DND-41 (cell line): ENCODE results near the gene OST4.

Experiments
- ATAC-seq: fragments of 200-7000 bp; cut with Tn5 transposase; 3 replicates; pipeline ENCODE4 v1.9.1; 2021; ENCODE audit warnings: low read depth; ENCODE audit not compliant: insufficient read depth
- DNase-seq: peaks from one replicate; pipeline ENCODE4 v3.0.0-alpha.2; 2020
- H2AFZ ChIP-seq: 2 replicates; pipeline ENCODE4 v1.6.0; 2012; ENCODE audit warnings: low read depth, low read length
- H3K27ac ChIP-seq: 2 replicates; pipeline ENCODE4 v1.5.1; 2012; ENCODE audit warnings: low read length, inconsistent platforms
- H3K27me3 ChIP-seq: fragments of 200-600 bp; sonication (generic); 2 replicates; pipeline ENCODE4 v1.6.0; 2012; ENCODE audit warnings: low read length, mild to moderate bottlenecking, inconsistent platforms; ENCODE audit not compliant: insufficient read depth, poor library complexity
- H3K36me3 ChIP-seq: 2 replicates; pipeline ENCODE4 v1.5.1; 2012; ENCODE audit warnings: low read length, inconsistent platforms; ENCODE audit not compliant: insufficient read depth
- H3K4me1 ChIP-seq: 2 replicates; pipeline ENCODE4 v1.5.1; 2012; ENCODE audit warnings: mild to moderate bottlenecking, low read length; ENCODE audit not compliant: insufficient read depth
- H3K4me2 ChIP-seq: 2 replicates; pipeline ENCODE4 v1.6.0; 2012; ENCODE audit warnings: mild to moderate bottlenecking, moderate library complexity, low read length, inconsistent platforms; ENCODE audit not compliant: insufficient read depth
- H3K4me3 ChIP-seq, 2 experiments: fragments of 200-600 bp in 1 of 2; shearing (Covaris generic) in 1 of 2; 2 replicates each; pipeline ENCODE4 v1.5.1; 2012 to 2016; ENCODE audit warnings: inconsistent platforms in 2 of 2, low read length in 2 of 2, mild to moderate bottlenecking in 2 of 2, low read depth in 1 of 2, moderate library complexity in 1 of 2
- H3K79me2 ChIP-seq: 2 replicates; pipeline ENCODE4 v1.6.0; 2012; ENCODE audit warnings: low read length, inconsistent platforms; ENCODE audit not compliant: insufficient read depth
- H3K9ac ChIP-seq: 2 replicates; pipeline ENCODE4 v1.6.0; 2012; ENCODE audit warnings: low read depth, mild to moderate bottlenecking, inconsistent platforms, low read length, moderate library complexity
- H3K9me3 ChIP-seq: 2 replicates; pipeline ENCODE4 v1.5.1; 2012; ENCODE audit warnings: low read length, moderate library complexity, mild to moderate bottlenecking, inconsistent platforms; ENCODE audit not compliant: insufficient read depth, severe bottlenecking
- H4K20me1 ChIP-seq: 2 replicates; pipeline ENCODE4 v1.6.0; 2012; ENCODE audit warnings: low read length; ENCODE audit not compliant: insufficient read depth
- CTCF ChIP-seq: IDR thresholded peaks from 2 replicates; pipeline ENCODE4 v1.5.1; 2012; ENCODE audit warnings: borderline replicate concordance, low read length, moderate library complexity, mild to moderate bottlenecking; ENCODE audit not compliant: poor library complexity, severe bottlenecking; ENCODE audit errors: extremely low read depth
- EZH2 ChIP-seq: IDR thresholded peaks from 3 replicates; pipeline ENCODE4 v1.6.1; 2012; ENCODE audit warnings: borderline replicate concordance, low read depth, mild to moderate bottlenecking, moderate library complexity, low read length, inconsistent platforms; ENCODE audit not compliant: severe bottlenecking

Gene OST4

GRCh38 chr2:27099334-27099955, 28.0 kb upstream of the OST4 start:
- DNase-seq: no peak
- TF ChIP-seq CTCF (no peak), EZH2 (no peak)
- 0 out of 2 replicates have a peak, but pooled peaks cover 3% of the 10 kb centered on the region for H4K20me1 ChIP-seq
- H3K27ac ChIP-seq: no peak overlapping the region
- H3K9me3 ChIP-seq: no peaks in the 10 kb centered on the region
- no peak overlapping the region for H3K9ac ChIP-seq
- ATAC-seq: no peak
- H3K4me2 ChIP-seq: no peak overlapping the region
- H3K79me2 ChIP-seq: no peaks in the 10 kb centered on the region
- H3K36me3 ChIP-seq: 0 out of 2 replicates have a peak, but pooled peaks cover 4% of the 10 kb centered on the region
- H2AFZ ChIP-seq: no peak overlapping the region
- no peak overlapping the region for H3K4me3 ChIP-seq
- H3K4me1 ChIP-seq: no peaks in the 10 kb centered on the region
- H3K27me3 ChIP-seq: no peaks in the 10 kb centered on the region

GRCh38 chr2:27097341-27097740, 25.9 kb upstream of the OST4 start:
- Histone ChIP-seq H3K79me2 (no peaks in the 10 kb centered on the region), H3K4me3 (no peak overlapping the region), H3K36me3 (0 out of 2 replicates have a peak, but pooled peaks cover 4% of the 10 kb centered on the region), H3K4me1 (no peaks in the 10 kb centered on the region), H2AFZ (no peak overlapping the region), H3K9ac (no peak overlapping the region), H4K20me1 (0 out of 2 replicates have a peak, but pooled peaks cover 3% of the 10 kb centered on the region), H3K27ac (no peak overlapping the region), H3K27me3 (no peaks in the 10 kb centered on the region), H3K4me2 (no peak overlapping the region), H3K9me3 (no peaks in the 10 kb centered on the region)
- ATAC-seq (no peak), DNase-seq (no peak)
- TF ChIP-seq EZH2: no peak
- no peak for TF ChIP-seq CTCF

GRCh38 chr2:27096748-27097297, 25.4 kb upstream of the OST4 start:
- Histone ChIP-seq H3K9me3 (no peaks in the 10 kb centered on the region), H3K4me1 (no peaks in the 10 kb centered on the region), H3K79me2 (no peaks in the 10 kb centered on the region), H3K4me2 (no peak overlapping the region), H3K4me3 (no peak overlapping the region), H3K27me3 (no peaks in the 10 kb centered on the region), H3K27ac (no peak overlapping the region), H3K9ac (no peak overlapping the region), H3K36me3 (0 out of 2 replicates have a peak, but pooled peaks cover 4% of the 10 kb centered on the region), H4K20me1 (0 out of 2 replicates have a peak, but pooled peaks cover 3% of the 10 kb centered on the region), H2AFZ (no peak overlapping the region)
- TF ChIP-seq EZH2: no peak
- no peak for TF ChIP-seq CTCF
- no peak for DNase-seq
- ATAC-seq: no peak
